Stimulated activated CD4-positive, alpha-beta T cell treated with anti-CD3 and anti-CD28 coated beads, Interleukin-2, amount 100 ng/mL, for 24 hours (primary cell): Measurements from ENCODE around the gene JAK1.
"Not testable (repeated sequence)": the region's sequence is repeated elsewhere in the genome, so short reads cannot be mapped to it uniquely, and the experiment has no call there.

Experiments used
- DNase-seq, 2 donors: peaks; one replicate each; pipeline ENCODE4 v3.0.0-alpha.2; 2020

JAK1 gene

DNA sequence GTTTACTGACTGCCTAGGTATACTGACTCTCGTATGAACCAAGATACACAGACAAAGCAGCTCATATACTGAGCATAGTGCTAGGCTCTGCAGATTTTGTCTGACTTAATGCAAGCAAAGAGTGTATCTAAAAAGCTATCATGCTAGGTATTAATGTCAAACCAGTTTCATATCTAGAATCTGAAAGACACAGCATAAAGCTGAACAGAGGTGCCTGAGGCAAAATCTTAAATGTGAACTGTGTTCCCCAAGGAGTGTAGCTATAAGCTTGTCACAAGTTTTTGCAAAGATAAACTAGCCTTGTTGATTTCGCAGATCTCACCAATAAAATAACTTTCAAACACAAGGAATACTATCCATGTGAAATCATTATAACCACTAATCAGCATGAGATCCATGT, 18.1 kb downstream of the JAK1 start:
- DNase-seq: no peak

DNA sequence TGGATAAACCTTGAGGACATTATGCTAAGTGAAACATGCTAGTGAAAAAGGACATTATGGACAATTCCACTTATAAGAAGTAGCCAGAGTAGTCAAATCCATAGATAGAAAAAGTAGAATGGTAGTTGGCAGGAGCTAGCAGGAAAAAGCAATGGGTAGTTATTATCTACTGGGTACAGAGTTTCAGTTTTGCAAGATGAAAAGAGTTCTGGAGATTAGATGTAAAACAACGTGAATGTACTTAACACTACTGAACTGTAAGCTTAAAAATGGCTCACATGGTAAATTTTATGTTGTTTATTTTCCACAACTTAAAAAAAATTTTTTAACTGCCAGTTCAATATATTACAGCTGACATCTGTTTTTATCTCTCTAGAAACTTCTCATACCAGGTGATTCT, 19.4 kb downstream of the JAK1 start:
- no peak for DNase-seq

DNA sequence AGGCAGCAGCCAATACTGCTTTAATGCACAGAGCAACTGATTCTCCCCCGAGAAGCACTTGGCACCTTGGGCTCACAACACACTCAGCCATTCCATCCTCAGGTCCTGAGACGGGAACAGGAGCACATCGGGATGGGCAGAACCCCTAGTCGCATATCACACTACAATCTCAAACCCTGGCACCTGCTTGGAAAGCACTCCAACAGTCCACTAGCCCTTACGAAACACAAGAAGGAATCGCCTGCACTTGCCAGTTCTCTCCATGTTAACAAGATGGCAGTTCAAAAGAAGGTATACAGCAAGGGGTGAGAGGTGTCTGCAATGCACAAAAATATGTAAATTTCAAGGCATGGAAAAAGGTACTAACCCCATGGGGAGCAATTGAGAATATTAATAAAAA, 21.4 kb downstream of the JAK1 start:
- no peak for DNase-seq

DNA sequence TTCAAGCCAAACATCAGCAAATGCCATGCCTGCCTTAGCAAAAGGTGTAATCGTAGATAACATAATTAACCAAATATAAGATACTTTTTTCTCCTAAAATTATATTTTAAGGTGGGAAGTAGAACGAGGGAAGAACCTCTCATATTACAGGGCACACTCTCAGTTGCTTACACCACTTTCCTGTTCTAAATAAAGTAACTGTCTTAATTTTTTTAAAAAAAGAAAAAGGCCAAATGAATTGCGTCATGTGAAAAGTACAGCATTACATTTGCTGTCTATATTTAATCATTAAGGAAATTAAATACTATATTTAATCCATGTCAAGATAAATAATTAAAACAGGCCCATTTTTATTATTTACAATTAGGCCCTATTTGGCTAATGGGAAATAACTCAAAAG, 23.7 kb downstream of the JAK1 start:
- DNase-seq: no peak

DNA sequence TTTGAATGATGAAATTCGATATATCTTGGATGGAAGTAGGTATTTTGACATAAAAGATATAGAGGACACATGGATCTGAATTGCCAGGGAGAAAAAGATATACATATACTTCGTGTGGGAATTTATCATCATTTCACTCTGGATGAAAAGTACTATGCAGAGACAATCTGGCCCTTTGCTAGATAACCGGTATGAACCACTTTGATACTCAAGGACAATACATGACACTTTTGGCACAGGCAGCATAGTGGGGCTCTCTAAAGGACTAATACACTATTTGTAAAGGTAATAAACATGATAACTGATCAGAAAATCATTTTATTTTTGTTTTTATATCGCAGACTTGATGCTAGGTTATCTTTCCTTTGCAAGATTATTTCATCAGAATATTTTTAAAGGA, 24.2 kb downstream of the JAK1 start:
- DNase-seq: no peak

DNA sequence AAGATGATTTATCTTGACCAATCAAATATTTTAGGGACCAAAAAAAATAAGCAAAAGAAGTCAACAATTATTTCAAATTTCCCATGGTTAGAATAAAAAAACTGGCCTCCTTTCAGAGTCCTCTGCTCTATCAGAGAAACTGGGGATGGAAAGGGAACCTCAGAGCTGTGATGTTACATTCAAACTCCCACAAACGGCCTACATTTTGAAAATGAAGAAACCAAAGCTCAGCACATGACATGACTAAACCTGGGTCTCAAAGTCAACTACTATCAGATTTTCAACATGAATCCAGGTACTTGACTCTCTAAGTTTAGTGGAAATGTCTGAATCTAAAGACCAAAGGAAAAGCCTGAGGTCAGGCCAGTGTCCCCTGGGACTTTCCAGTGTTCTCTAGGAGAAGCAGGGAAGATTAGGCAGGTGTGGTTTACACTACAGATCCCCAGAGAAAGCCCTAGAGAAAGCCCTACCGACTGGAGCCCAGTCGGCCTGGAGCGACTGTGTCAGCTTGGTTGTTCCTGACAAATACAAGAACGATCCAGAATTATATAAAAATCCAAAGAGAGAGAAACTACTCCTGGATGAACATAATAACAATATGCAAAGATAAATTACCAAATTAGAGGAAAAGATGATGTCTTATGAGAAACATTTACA, 24.8 kb downstream of the JAK1 start:
- no peak for DNase-seq

DNA sequence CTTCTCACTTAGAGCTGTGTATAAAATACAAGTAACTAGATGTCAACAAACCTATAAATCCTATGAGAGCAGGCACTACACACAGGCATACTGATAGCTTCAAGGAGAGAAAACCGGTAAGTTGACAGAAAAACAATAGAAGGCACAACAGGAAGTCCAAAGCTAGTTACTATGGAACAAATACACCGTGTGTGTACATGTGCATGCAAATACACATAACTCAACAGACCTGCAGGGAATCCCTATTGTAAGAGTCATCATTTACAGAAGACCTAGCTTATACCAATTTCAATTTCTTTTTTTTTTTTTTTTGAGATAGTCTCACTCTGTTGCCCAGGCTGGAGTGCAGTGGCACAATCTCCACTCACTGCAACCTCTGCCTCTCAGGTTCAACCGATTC, 26.3 kb downstream of the JAK1 start:
- no peak for DNase-seq

DNA sequence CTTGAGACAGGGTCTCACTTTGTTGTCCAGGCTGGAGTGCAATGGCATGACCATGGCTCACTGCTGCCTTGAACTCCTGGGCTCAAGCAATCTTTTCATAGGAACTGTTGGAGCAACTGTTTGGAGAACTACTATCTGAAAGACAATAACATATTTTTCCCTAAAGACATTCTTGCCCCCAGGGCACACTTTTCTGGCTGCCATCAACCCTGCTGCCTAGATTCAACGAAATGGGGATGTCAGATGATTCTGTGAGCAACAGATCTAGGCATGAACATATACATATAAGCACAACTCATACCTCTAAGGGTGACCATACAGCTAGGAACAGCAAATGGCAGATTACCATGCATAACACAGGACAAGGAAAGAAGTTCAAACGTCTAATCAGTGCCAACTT, 27.4 kb downstream of the JAK1 start:
- DNase-seq: no peak

DNA sequence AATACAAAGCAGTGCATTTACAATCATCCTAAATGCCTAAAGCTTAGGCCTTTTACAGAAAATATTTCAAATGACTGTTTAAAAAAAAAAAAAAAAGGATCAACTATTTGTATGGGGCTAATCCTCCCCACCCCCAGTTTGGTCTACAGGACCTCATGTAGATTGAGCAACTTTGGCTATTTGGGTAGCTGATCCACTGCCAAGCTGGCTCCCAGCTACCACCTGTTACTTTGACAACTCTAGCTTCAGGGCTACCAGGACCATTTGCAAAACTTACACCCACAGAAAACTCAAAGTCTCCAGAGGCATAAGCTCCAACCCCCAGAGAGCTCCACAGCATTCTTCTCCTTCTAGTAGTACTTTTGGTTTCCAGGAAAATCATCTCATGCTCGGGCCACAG, 29.4 kb downstream of the JAK1 start:
- no peak for DNase-seq

DNA sequence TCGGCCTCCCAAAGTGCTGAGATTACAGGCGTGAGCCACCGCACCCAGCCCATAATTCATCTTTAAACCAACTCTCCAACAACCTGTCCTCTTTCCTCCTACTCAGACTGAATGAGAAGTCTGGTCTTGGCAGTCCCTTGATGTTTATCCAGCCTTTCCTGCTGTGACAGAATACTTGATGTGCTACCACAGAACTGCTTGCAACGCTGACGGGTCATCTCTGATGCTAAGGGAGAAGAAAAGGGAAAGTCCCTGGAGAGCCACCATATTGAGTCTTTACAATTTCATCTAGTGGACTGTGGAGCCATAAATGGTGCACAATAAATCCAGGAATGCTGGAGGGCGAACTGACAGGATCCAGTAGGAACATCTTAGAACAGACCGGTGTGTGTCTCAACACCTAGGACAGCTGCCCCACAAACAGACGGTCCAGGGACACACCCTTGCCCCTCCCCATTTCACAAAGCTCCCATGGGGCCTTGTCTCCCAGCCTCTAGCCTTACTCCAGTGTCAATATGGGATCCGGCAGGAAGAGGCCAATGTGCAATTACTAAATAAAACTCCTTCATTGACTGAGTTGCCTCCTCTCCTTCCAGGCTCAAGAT, 30.7 kb downstream of the JAK1 start:
- no peak for DNase-seq

DNA sequence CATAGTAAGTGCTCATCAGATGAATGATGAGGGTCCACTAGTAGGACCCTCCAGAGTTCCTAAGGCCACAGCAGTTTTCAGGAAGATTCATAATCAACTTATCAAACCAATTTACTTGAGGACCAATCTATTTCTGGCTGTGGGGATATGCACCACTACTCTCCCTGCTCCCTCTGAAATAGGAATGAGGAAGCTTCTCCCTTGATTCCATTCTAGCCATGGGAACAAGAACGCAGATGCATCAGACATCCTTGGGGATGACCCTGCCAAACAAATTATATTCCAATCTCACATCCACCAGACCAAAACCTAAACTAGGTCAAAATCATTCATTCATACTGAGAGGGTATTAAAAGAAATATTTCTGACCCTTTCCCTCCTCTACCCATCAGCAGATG, 31.5 kb downstream of the JAK1 start:
- no peak for DNase-seq

DNA sequence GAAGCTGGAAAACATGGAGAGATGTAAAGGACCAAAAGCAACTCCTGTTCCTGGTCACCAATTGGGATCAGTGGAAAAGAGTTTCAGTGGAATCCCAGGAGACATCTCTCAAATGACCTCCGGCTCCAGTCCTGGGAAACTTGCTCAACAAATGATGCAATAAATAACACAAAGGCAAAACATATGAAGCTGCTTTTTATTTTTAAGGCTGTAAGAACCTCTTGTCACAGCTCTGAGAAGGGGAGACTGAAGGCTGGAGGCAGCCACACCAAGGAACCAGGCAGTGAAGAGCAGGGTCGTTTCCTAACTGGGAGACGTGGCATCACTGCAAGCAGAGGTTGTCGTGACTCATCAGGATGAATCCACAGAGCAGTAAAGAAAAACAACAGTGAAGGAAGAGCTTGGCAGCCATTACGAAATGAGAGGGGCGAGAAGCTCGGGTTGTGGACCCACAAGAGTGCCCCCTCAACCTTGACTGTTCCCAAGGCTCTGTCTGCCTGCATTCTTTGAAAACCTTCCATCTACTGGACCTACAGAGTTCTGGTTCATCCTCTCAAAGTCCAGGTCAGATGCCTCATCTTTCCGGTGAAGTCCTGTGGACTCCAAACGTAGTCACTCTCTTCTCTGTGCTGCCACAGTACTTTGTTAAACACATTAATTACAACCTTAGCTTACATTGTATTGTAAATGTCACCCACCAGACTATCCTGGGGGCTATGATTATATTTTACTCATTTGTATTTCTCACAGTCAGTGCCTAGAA, 32.1 kb downstream of the JAK1 start:
- DNase-seq: no peak

DNA sequence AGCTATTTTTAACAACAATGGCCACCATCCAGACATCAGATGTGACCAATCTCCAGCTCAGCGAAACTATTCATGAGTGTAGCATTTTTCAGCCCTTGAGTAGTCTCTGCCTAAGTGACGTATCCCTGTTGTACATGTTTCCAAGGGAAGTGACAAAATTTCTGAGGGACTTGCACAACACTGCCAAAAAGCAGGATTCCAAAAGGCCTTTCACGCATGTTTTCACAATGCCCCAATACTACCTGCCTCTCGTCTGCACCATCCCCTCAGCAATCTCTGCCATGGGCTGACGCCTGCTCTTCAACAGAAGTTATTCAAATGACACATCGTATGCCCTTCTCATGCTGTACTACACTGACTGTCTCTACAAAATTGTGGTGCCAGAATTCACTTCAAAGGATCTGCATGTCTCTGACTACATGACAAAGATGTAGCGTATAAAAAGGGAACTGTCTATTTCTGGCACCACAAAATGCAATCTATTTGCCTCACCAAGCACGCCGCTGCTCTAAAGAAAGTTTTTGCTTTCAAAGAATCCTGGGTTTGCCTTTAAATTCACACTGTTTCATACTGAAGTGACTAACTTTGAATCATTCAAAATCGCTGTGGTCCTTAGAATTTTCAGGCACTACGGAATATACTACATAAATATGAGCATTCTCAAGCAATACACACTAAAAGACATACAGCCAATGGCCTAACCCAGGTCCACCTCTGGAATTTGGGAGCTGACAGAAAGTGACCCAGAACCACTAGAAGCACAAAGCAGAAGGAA, 32.9 kb downstream of the JAK1 start:
- DNase-seq: no peak

DNA sequence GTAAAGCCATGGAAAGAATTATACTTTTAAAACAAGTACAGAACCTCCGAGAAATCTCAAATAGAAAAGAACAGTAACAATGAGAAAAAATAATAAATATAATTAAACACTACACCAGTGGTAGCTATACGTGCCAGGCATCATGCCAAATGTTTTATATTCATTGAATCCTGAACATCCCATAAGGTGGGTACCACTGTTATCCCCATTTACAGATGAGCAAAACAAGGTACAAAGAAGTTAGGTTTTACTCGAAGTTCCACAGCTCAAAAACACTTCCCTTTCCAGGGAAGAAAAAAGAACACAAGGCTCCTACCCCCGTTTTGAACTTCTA, 33.4 kb downstream of the JAK1 start:
- no peak for DNase-seq

DNA sequence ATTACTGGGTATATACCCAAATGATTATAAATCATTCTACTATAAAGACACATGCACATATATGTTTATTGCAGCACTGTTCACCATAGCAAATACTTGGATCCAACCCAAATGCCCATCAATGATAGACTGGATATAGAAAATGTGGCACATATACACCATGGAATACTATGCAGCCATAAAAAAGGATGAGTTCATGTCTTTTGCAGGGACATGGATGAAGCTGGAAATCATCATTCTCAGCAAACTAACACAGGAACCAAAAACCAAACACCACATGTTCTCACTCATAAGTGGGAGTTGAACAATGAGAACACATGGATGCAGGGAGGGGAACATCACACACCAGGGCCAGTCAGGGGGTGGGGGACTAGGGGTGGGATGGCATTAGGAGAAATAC, 35.7 kb downstream of the JAK1 start:
- DNase-seq: not testable (repeated sequence)

DNA sequence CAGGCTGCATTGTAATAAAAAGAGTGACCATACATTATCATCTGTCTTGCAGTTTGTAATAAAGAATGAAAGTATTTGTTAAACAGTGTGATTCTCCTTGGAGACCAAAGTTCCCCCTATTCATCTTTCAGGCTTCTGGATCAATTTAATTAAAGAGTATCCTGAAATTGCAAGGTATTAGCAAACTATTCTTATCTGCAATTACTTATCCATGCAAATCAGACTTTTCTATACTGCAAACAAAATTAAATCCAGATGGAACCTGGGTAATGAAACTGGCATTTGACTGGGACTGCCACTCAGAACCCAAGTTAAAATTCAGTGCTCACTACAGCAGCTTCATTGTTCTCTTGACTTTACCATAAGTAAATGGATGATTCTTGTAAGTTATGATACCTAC, 37.1 kb downstream of the JAK1 start:
- DNase-seq: no peak

DNA sequence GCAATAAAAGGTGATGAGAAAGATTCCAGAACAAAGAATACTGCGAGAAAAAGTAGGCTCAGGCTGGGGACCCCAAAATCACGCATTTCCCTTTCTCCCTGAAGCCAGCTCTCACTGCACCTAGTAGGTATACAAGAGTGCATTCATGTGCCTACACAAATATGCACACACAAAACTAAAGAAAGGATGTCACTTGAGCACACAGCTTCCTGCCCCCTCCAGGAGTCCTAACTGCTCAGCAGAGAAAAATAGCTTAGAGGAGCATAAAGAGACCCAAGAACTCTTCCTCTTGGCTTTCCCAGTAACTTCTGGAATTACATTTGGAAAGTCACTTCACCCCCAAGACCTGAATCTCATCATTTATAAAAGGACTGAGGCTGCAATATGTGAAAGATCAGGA, 38.0 kb downstream of the JAK1 start:
- no peak for DNase-seq

DNA sequence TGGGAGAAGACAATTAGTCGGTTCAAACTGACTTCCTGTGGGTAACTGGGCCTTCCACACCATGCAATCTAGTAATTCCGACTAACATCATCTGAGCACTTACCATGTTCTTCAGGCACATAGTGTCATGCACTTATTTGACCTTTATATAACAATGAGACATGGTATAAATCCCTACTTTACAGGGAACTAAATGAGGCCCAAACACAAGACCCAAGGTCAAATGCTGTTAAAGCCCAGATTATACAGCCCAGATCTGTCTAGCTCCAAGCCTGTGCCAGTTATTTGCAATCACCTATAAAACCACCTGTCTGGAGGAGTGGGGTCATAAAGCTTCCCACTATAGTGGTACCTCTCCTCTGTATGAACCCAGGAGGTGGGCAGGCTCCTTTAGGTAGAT, 40.8 kb downstream of the JAK1 start:
- DNase-seq: no peak

DNA sequence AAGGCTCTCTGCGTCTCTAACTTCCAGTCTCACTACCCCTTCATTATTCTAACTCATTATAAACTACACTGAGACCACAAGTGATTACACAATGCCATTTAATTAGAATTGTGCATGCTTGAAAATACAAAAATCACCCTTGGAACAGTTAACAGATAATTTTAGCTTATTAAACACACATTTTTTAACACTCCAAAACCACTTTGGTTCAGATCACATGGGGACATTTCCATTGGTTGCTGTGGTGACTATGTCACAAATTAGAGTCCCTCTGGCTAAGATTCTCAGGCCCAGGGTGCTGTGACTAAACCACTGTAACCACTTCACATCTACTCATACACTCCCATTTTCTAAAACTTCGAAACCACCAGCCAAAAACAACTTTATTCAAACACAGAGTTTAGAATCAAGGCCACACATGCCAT, 43.0 kb downstream of the JAK1 start:
- peak; percentile 24 to 41 for DNase-seq

DNA sequence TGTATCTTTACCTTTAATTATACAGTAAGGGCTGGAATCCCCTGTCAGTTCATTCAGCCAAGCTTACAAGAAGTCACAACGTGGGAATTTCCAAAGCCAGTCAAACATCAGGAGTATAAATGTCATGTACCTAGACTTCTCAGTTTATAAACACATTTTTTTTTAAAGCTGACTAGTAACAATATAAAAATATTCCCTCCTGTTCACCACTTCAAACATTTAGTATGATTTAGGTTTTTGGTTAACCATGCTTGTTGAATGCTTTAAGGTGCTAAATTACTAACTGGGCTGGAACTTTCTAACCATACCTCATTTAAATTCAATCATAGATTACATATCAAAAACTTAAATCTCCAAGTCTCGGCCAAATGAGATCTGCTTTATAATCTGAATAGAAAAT, 44.0 kb downstream of the JAK1 start:
- DNase-seq: no peak

DNA sequence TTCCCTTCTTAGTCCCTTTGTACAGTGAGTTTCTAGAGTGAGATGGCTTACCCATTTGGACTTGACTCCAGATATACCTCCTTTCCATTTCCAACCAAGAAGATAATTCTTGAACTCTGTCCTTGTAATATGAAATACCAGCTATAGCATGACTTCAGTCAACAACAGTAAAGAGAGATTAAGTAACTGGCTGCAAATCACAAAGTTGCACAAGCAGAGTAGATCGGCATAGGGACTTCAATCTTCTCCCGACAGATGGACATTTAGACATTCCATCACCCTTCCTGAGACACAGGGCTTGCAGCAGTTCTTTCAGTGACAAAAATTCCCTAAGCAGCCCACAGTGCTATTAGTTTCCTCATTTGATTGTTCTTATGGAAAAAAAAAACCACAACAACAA, 44.6 kb downstream of the JAK1 start:
- DNase-seq: no peak

DNA sequence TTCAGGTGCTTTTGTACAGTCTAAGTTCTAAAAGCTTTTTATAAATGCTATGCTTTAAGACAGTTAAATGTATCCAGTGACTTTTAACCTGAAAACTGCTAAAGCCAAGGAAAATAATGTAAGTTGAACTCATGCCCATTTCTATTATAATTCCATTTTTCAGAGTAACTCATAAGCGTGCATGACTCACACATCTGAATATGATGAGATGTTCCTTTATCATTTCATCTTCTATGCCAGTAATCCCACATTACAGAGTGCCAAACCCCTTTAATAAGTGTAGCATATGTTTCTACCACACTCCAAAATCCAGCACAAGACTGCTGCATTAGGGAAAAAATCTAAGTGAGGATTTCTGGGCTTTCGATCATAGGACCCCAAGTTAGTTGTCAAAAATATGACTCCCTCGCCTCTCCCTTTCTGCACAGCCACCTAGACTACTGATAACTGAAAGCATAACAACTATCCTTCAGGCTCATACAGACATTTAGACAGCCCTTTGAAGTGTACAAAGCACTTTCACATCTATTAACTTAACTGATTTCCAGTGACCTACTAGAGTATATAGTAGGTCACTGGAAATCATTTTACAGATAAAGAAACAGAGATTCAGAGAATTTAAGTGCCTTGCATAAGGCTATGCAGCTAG, 45.3 kb downstream of the JAK1 start:
- DNase-seq: no peak

DNA sequence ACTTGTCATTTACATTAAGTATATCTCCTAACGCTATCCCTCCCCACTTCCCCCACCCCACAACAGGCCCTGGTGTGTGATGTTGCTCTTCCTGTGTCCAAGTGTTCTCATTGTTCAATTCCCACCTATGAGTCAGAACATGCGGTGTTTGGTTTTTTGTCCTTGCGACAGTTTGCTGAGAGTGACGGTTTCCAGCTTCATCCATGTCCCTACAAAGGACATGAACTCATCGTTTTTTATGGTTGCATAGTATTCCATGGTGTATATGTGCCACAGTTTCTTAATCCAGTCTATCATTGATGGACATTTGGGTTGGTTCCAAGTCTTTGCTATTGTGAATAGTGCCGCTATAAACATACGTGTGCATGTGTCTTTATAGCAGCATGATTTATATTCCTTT, 47.2 kb downstream of the JAK1 start:
- not testable (repeated sequence) for DNase-seq
